Loucy (cell line): ENCODE data around the gene PDCD2L.

Experiments used
- H2AFZ ChIP-seq: fragments of 200-600 bp; sonication (generic); 2 replicates; pipeline ENCODE4 v1.6.0; 2016; ENCODE audit warnings: antibody characterized with exemption, mild to moderate bottlenecking, low read length, moderate library complexity
- H3F3A ChIP-seq: fragments of 200-600 bp; 2 replicates; pipeline ENCODE4 v1.6.0; 2016; ENCODE audit warnings: antibody characterized with exemption, low read depth, mild to moderate bottlenecking
- H3K27me3 ChIP-seq: fragments of 200-600 bp; sonication (generic); 2 replicates; pipeline ENCODE4 v1.6.1; 2014; ENCODE audit warnings: low read length, mild to moderate bottlenecking; ENCODE audit not compliant: insufficient read depth, poor library complexity, severe bottlenecking
- H3K36me3 ChIP-seq: fragments of 200-600 bp; sonication (generic); 2 replicates; pipeline ENCODE4 v1.6.1; 2016; ENCODE audit warnings: low read length; ENCODE audit not compliant: insufficient read depth
- H3K4me1 ChIP-seq: fragments of 200-600 bp; sonication (generic); 2 replicates; pipeline ENCODE4 v1.5.1; 2014; ENCODE audit warnings: low read length, mild to moderate bottlenecking; ENCODE audit not compliant: insufficient read depth, poor library complexity, severe bottlenecking
- H3K4me2 ChIP-seq: fragments of 200-600 bp; sonication (generic); 2 replicates; pipeline ENCODE4 v1.6.0; 2014; ENCODE audit warnings: antibody characterized with exemption, low read length, low read depth, mild to moderate bottlenecking; ENCODE audit not compliant: poor library complexity, severe bottlenecking
- H3K4me3 ChIP-seq: fragments of 200-600 bp; sonication (generic); 2 replicates; pipeline ENCODE4 v1.5.1; 2014; ENCODE audit warnings: low read length, mild to moderate bottlenecking, mixed read lengths; ENCODE audit not compliant: poor library complexity, severe bottlenecking
- H3K79me2 ChIP-seq: fragments of 200-600 bp; sonication (generic); 2 replicates; pipeline ENCODE4 v1.6.1; 2014; ENCODE audit warnings: low read length; ENCODE audit not compliant: insufficient read depth
- H3K9ac ChIP-seq: fragments of 200-600 bp; sonication (generic); 2 replicates; pipeline ENCODE4 v1.6.0; 2014; ENCODE audit warnings: mild to moderate bottlenecking, low read depth, low read length, moderate library complexity; ENCODE audit not compliant: poor library complexity, severe bottlenecking
- H3K9me2 ChIP-seq: fragments of 200-600 bp; sonication (generic); replicated peaks from 2 replicates; pipeline ENCODE4 v1.6.1; 2016; ENCODE audit warnings: low read depth, low read length, mixed read lengths
- H3K9me3 ChIP-seq: fragments of 200-600 bp; sonication (generic); 2 replicates; pipeline ENCODE4 v1.6.1; 2014; ENCODE audit warnings: mild to moderate bottlenecking, antibody characterized with exemption, low read length, low read depth; ENCODE audit not compliant: insufficient read depth
- H4K20me1 ChIP-seq: fragments of 200-600 bp; sonication (generic); 2 replicates; pipeline ENCODE4 v1.6.0; 2014; ENCODE audit warnings: antibody characterized with exemption, low read length, mild to moderate bottlenecking; ENCODE audit not compliant: insufficient read depth, poor library complexity, severe bottlenecking
- CTCF ChIP-seq: fragments of 200-600 bp; sonication (generic); conservative IDR thresholded peaks from 2 replicates; pipeline ENCODE4 v1.5.1; 2014; ENCODE audit warnings: mild to moderate bottlenecking, antibody characterized with exemption, low read length
- EZH2phosphoT487 ChIP-seq: fragments of 200-600 bp; IDR thresholded peaks from 2 replicates; pipeline ENCODE4 v1.6.1; 2018; ENCODE audit warnings: antibody characterized with exemption, mild to moderate bottlenecking, moderate library complexity, borderline replicate concordance

Gene PDCD2L

GRCh38 chr19:34457446-34457845 lies 53.2 kb downstream of the PDCD2L start:
- Histone ChIP-seq H3K9me3 (no peaks in the 10 kb centered on the region), H3K36me3 (peaks cover 87% of the 10 kb centered on the region), H3K4me3 (no peak overlapping the region), H3K4me2 (no peak overlapping the region), H2AFZ (no peak overlapping the region), H3K27me3 (no peaks in the 10 kb centered on the region), H3K9me2 (no peaks in the 10 kb centered on the region), H3K79me2 (peaks cover 44% of the 10 kb centered on the region; the same call in 1 of the 2 replicates), H3K9ac (no peak overlapping the region), H3F3A (no peaks in the 10 kb centered on the region; the same call in 1 of the 2 replicates), H4K20me1 (peaks cover 28% of the 10 kb centered on the region), H3K4me1 (no peaks in the 10 kb centered on the region)
- TF ChIP-seq EZH2phosphoT487: no peak
- no peak for TF ChIP-seq CTCF

DNA sequence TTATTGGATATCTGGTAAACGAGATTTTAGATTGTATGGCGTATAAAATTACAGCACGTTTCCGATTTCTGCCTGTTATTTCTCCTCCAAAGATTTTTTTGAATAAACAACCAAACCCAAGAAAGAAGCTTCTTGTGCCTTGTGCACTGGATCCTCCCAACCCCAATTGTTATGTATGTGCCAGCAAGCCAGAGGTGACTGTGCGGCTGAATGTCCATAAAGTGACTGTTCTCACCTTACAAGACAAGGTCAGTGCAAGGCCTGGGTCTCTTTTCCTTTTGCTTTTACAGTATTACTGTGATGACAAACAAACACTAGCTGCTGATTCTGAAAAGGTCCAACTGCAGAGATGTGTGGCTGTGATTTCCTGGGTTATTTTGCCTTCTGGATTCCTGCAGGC lies 54.5 kb downstream of the PDCD2L start:
- Histone ChIP-seq H3K9me3 (no peaks in the 10 kb centered on the region), H4K20me1 (peaks cover 30% of the 10 kb centered on the region), H3K9ac (no peak overlapping the region), H3K79me2 (peaks cover 50% of the 10 kb centered on the region; the same call in 1 of the 2 replicates), H3K36me3 (peaks cover 85% of the 10 kb centered on the region), H3K4me1 (no peaks in the 10 kb centered on the region), H3K4me2 (no peak overlapping the region), H2AFZ (no peak overlapping the region), H3K4me3 (no peak overlapping the region), H3F3A (no peaks in the 10 kb centered on the region; the same call in 1 of the 2 replicates), H3K9me2 (no peaks in the 10 kb centered on the region), H3K27me3 (no peaks in the 10 kb centered on the region)
- TF ChIP-seq EZH2phosphoT487 (no peak), CTCF (no peak)

DNA sequence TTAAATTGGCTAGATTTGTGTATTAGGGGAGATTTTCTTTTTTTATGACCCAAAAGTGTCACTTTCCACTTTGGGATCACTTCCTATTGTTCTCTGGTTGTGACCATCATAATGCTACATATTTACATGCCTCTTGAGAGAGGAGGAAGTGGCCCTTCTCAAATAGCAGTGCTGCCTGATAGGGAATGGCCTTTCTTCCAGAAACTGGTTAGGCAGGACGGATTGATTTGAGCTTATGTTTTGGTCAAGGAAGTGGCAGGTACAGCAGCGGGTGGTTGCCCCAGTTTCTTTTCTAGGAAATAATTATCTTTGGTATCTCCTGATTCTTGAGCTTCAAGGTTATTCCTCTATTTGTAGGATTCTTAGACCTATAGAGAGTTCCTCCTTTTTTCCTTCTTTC lies 55.4 kb downstream of the PDCD2L start:
- no peaks in the 10 kb centered on the region; the same call in 1 of the 2 replicates for H3F3A ChIP-seq
- no peak overlapping the region for H3K4me3 ChIP-seq
- TF ChIP-seq CTCF: no peak
- TF ChIP-seq EZH2phosphoT487: no peak
- no peaks in the 10 kb centered on the region for H3K9me2 ChIP-seq
- peaks cover 47% of the 10 kb centered on the region; the same call in 1 of the 2 replicates for H3K79me2 ChIP-seq
- H3K4me2 ChIP-seq: no peak overlapping the region
- H3K36me3 ChIP-seq: peaks cover 85% of the 10 kb centered on the region
- no peaks in the 10 kb centered on the region for H3K4me1 ChIP-seq
- no peaks in the 10 kb centered on the region for H3K27me3 ChIP-seq
- H3K9me3 ChIP-seq: no peaks in the 10 kb centered on the region
- H4K20me1 ChIP-seq: peaks cover 25% of the 10 kb centered on the region
- H3K9ac ChIP-seq: no peak overlapping the region
- H2AFZ ChIP-seq: no peak overlapping the region
